HCT116 (cell line): ENCODE data around the gene NUP188. TPM values are rescaled to one million over a fixed set of nuclear protein-coding genes. Genes with fewer than 3 reads are reported as not detected.

Source experiments
- ATAC-seq: fragments of 200-7000 bp; cut with Tn5 transposase; 2 replicates; pipeline ENCODE4 v1.9.1; 2020; ENCODE audit warnings: mild to moderate bottlenecking, moderate library complexity
- BruUV-seq: library from RNA; stranded (reverse); fragments of 400-500 nt; replicated peaks from 2 replicates; lab custom pipeline; 2021; lab: Mats Ljungman, UMichigan
- CTCF ChIA-PET: fragments of 300-600 bp; sonication (Branson Sonifier 250); formaldehyde crosslinking; loops from one replicate; lab custom pipeline; 2021; ENCODE audit warnings: antibody characterized with exemption; lab: Charles Lee
- POLR2A ChIA-PET: fragments of 300-600, 350-600 bp; sonication (Branson Sonifier 250); formaldehyde crosslinking; loops from one replicate; lab custom pipeline; 2021; ENCODE audit warnings: antibody characterized with exemption; lab: Charles Lee
- RAD21 ChIA-PET, 2 experiments: fragments of 300-600 bp; sonication (Branson Sonifier 250); formaldehyde crosslinking; loops; one replicate each; lab custom pipeline; 2023; ENCODE audit warnings: low total read pairs in 2 of 2; ENCODE audit not compliant: uncharacterized antibody in 2 of 2, unreplicated experiment in 2 of 2, low non-redundant PET in 1 of 2; lab: Charles Lee
- DNase-seq: peaks from one replicate; pipeline ENCODE4 v3.0.0-alpha.2; 2010; ENCODE audit warnings: low read depth, low spot score
- H2AFZ ChIP-seq: fragments of 200-600 bp; shearing (Covaris generic), sonication (generic); 2 replicates; pipeline ENCODE4 v1.6.1; 2017; ENCODE audit warnings: low read depth, mixed run types, mixed read lengths, antibody characterized with exemption, low read length; ENCODE audit not compliant: poor library complexity, severe bottlenecking
- H3K27ac ChIP-seq: 2 replicates; pipeline ENCODE4 v1.5.1; 2012; ENCODE audit warnings: low read depth, low read length
- H3K27me3 ChIP-seq: fragments of 200-600 bp; sonication (generic); 2 replicates; pipeline ENCODE4 v1.6.1; 2016; ENCODE audit warnings: mixed run types, low read length, mixed read lengths; ENCODE audit not compliant: insufficient read depth
- H3K36me3 ChIP-seq, 2 experiments: fragments of 200-500 bp in 1 of 2; fragments of 200-600 bp in 1 of 2; sonication (Bioruptor generic) in 1 of 2; sonication (generic) in 1 of 2; 2 replicates each; pipeline versions ENCODE4 v1.5.1 to v1.6.1; 2014 to 2016; ENCODE audit warnings: low read length in 2 of 2, inconsistent platforms in 1 of 2, mixed read lengths in 1 of 2, mixed run types in 1 of 2; ENCODE audit not compliant: insufficient read depth in 2 of 2, control insufficient read depth in 1 of 2
- H3K4me1 ChIP-seq, 2 experiments: fragments of 200-600 bp in 1 of 2; sonication (generic) in 1 of 2; 2 replicates each; pipeline versions ENCODE4 v1.5.1 to v1.6.1; 2012 to 2017; ENCODE audit warnings: low read length in 2 of 2, inconsistent platforms in 1 of 2, mild to moderate bottlenecking in 1 of 2, mixed read lengths in 1 of 2, mixed run types in 1 of 2, moderate library complexity in 1 of 2; ENCODE audit not compliant: insufficient read depth in 2 of 2, control insufficient read depth in 1 of 2
- H3K4me2 ChIP-seq: fragments of 200-600 bp; sonication (generic); 2 replicates; pipeline ENCODE4 v1.6.1; 2017; ENCODE audit warnings: mixed run types, low read length, mixed read lengths
- H3K4me3 ChIP-seq, 2 experiments: fragments of 200-600 bp in 1 of 2; sonication (generic) in 1 of 2; replicated peaks in 1 of 2; 2 replicates each; pipeline ENCODE4 v1.5.1; 2011 to 2016; ENCODE audit warnings: low read length in 2 of 2, control low read depth in 1 of 2, low read depth in 1 of 2, mild to moderate bottlenecking in 1 of 2, mixed read lengths in 1 of 2, mixed run types in 1 of 2
- H3K79me2 ChIP-seq: fragments of 200-600 bp; sonication (generic); 2 replicates; pipeline ENCODE4 v1.6.1; 2017; ENCODE audit warnings: mild to moderate bottlenecking, mixed run types, low read length, moderate library complexity, mixed read lengths; ENCODE audit not compliant: insufficient read depth
- H3K9ac ChIP-seq: fragments of 200-600 bp; sonication (generic); 2 replicates; pipeline ENCODE4 v1.6.1; 2016; ENCODE audit warnings: low read length, mixed read lengths
- H3K9me2 ChIP-seq: fragments of 200-600 bp; sonication (generic), shearing (Covaris generic); 2 replicates; pipeline ENCODE4 v1.6.1; 2017; ENCODE audit warnings: mixed run types, mild to moderate bottlenecking, moderate library complexity; ENCODE audit not compliant: insufficient read depth
- H3K9me3 ChIP-seq, 2 experiments: fragments of 200-500 bp in 1 of 2; fragments of 200-600 bp in 1 of 2; sonication (Bioruptor generic) in 1 of 2; sonication (generic) in 1 of 2; 2 replicates each; pipeline ENCODE4 v1.6.1; 2014 to 2017; ENCODE audit warnings: low read length in 2 of 2, mixed read lengths in 2 of 2, inconsistent platforms in 1 of 2, low read depth in 1 of 2, mild to moderate bottlenecking in 1 of 2, mixed run types in 1 of 2, moderate library complexity in 1 of 2; ENCODE audit not compliant: control insufficient read depth in 1 of 2, insufficient read depth in 1 of 2
- H4K20me1 ChIP-seq: fragments of 200-600 bp; sonication (generic), shearing (Covaris generic); 2 replicates; pipeline ENCODE4 v1.6.1; 2017; ENCODE audit warnings: mixed run types, mild to moderate bottlenecking, moderate library complexity; ENCODE audit not compliant: insufficient read depth
- CBX3 ChIP-seq: IDR thresholded peaks from 2 replicates; pipeline ENCODE4 v1.6.1; 2012; ENCODE audit warnings: low read depth
- ELF1 ChIP-seq: IDR thresholded peaks from 2 replicates; pipeline ENCODE4 v1.6.1; 2012; ENCODE audit warnings: low read depth, borderline replicate concordance
- TCF7L2 ChIP-seq: IDR thresholded peaks from 2 replicates; pipeline ENCODE4 v1.7.0; 2011; ENCODE audit warnings: borderline replicate concordance, inconsistent platforms; ENCODE audit not compliant: insufficient read depth, insufficient read length; ENCODE audit errors: extremely low read depth
- YY1 ChIP-seq: IDR thresholded peaks from 2 replicates; pipeline ENCODE4 v1.6.1; 2011; ENCODE audit warnings: low read length, low read depth, moderate library complexity, mild to moderate bottlenecking; ENCODE audit not compliant: insufficient replicate concordance; ENCODE audit errors: extremely low read depth
- ZFX ChIP-seq: fragments of 450-650 bp; IDR thresholded peaks from 2 replicates; pipeline ENCODE4 v1.6.1; 2017
- ZNF274 ChIP-seq: fragments of 200-500 bp; sonication (Bioruptor generic); IDR thresholded peaks from 2 replicates; pipeline ENCODE4 v1.6.1; 2014; ENCODE audit warnings: mild to moderate bottlenecking, low read depth, low read length, inconsistent platforms
- intact Hi-C: fragments of 100-400 bp; cut with micrococcal nuclease; formaldehyde crosslinking; loops from 2 replicates; pipeline ENCODE4 v1.10.0; 2022
- total RNA-seq: library from RNA; stranded (reverse); gene quantifications from one replicate; pipeline ENCODE4 v1.2.1, GENCODE V29; 2021; ENCODE audit not compliant: unreplicated experiment
- TF ChIP-seq, protein P1 (sequence below): IDR thresholded peaks from 2 replicates; pipeline ENCODE4 v1.6.1; 2012; ENCODE audit warnings: low read depth

The NUP188 gene
- total RNA-seq, 1 experiment from 2014 or later = 115 TPM

DNA sequence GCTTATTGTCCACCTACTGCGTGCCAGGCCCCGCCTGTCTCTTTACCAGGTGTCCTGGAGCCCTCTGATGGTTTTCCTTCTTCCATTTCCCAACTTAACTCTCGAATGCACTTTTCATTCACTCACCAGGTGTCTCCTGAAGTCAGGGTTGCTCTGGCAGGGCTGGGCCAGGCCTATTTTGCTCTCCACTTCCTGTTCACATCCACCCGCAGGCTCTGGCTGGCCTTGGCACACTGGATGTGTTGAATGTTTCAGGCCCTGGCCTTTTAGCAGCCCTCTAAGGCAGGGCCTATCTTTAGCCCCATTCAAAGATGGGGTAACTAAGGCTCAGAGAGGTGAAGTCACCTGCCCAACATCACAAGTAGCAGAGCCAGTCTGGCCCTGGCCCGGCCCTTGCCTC lies 49.1 kb upstream of the NUP188 start:
- TF ChIP-seq TCF7L2 = no peak
- TF ChIP-seq ZNF274 = no peak
- no peak for TF ChIP-seq YY1
- TF ChIP-seq ELF1 = no peak
- H3K9me3 ChIP-seq = no peaks in the 10 kb centered on the region
- no peaks in the 10 kb centered on the region for H3K9me2 ChIP-seq
- no peaks in the 10 kb centered on the region; the same call in 1 of the 2 replicates for H3K79me2 ChIP-seq
- no peak for ATAC-seq
- H3K4me3 ChIP-seq = no peak overlapping the region
- intact Hi-C loops = no loop called here
- DNase-seq = no peak
- no peak overlapping the region for H3K4me2 ChIP-seq
- peaks cover 9 to 22% of the 10 kb centered on the region in 2 experiments for H3K4me1 ChIP-seq
- ChIA-PET CTCF (no interaction called here), RAD21 (no interaction called here), POLR2A (no interaction called here)
- no peak overlapping the region; the same call in 1 of the 2 replicates for H3K27ac ChIP-seq
- H4K20me1 ChIP-seq = no peaks in the 10 kb centered on the region
- no peaks in the 10 kb centered on the region for H3K27me3 ChIP-seq
- H3K9ac ChIP-seq = no peak overlapping the region
- H3K36me3 ChIP-seq = 0 out of 4 replicates have a peak, but pooled peaks cover 2 to 4% of the 10 kb centered on the region in 2 experiments
- H2AFZ ChIP-seq = no peak overlapping the region
- no TSS peak for BruUV-seq

DNA sequence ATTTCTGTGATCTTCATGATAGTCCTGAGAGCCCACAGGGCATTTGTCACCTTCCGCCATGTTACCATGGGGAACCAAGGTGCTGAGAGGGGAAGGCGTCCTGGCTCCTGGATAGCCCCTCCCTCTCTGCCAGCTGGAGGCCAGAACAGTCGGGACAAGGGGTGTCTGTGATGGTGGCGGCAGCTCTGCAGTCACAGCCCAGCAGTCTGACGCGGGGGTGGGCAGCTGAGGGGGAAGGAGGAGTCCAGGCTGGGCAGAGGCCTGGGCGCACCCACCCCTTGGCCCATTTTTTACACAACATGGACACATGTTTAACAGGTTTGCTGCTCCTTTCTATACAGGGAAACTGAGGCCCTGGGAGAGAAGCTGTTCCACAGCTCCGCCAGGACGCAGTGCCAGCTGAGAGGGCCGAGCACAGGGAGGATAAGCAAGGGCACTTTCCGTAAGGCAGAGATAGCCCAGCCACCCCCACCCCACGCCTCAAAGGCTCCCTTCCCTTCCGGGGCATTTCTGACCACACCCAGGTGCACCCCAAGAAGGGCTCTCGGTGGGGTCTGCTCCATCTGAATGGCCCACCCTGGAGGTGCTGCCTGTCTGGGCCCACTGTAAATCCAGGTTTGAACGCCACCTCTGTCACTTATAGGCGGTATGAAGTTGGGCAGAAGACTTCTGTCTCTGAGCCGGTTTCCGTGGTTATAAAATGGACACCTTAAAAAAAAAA lies 48.5 kb upstream of the NUP188 start:
- Histone ChIP-seq H3K4me3 (no peak overlapping the region), H3K9me2 (no peaks in the 10 kb centered on the region), H3K4me2 (no peak overlapping the region), H3K79me2 (no peaks in the 10 kb centered on the region; the same call in 1 of the 2 replicates), H4K20me1 (no peaks in the 10 kb centered on the region), H3K9me3 (no peaks in the 10 kb centered on the region), H3K27me3 (no peaks in the 10 kb centered on the region), H3K36me3 (0 out of 4 replicates have a peak, but pooled peaks cover 0 to 4% of the 10 kb centered on the region in 2 experiments), H3K27ac (no peak overlapping the region; the same call in 1 of the 2 replicates), H3K4me1 (peaks cover 12 to 27% of the 10 kb centered on the region in 2 experiments), H3K9ac (no peak overlapping the region), H2AFZ (no peak overlapping the region)
- ChIA-PET RAD21 (no interaction called here), CTCF (no interaction called here), POLR2A (no interaction called here)
- BruUV-seq = no TSS peak
- ATAC-seq = no peak
- TF ChIP-seq ZFX (no peak), CBX3 (no peak), ZNF274 (no peak)
- TF ChIP-seq, protein P1, sequence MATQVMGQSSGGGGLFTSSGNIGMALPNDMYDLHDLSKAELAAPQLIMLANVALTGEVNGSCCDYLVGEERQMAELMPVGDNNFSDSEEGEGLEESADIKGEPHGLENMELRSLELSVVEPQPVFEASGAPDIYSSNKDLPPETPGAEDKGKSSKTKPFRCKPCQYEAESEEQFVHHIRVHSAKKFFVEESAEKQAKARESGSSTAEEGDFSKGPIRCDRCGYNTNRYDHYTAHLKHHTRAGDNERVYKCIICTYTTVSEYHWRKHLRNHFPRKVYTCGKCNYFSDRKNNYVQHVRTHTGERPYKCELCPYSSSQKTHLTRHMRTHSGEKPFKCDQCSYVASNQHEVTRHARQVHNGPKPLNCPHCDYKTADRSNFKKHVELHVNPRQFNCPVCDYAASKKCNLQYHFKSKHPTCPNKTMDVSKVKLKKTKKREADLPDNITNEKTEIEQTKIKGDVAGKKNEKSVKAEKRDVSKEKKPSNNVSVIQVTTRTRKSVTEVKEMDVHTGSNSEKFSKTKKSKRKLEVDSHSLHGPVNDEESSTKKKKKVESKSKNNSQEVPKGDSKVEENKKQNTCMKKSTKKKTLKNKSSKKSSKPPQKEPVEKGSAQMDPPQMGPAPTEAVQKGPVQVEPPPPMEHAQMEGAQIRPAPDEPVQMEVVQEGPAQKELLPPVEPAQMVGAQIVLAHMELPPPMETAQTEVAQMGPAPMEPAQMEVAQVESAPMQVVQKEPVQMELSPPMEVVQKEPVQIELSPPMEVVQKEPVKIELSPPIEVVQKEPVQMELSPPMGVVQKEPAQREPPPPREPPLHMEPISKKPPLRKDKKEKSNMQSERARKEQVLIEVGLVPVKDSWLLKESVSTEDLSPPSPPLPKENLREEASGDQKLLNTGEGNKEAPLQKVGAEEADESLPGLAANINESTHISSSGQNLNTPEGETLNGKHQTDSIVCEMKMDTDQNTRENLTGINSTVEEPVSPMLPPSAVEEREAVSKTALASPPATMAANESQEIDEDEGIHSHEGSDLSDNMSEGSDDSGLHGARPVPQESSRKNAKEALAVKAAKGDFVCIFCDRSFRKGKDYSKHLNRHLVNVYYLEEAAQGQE = no peak
- intact Hi-C loops = no loop called here
- no peak for DNase-seq
